Esophagus squamous epithelium (tissue), 4 donors: ENCODE measurements around the gene GPSM1.

ENCODE experiments used
- POLR2A ChIP-seq, 4 donors: fragments of 450-650 bp; IDR thresholded peaks; one replicate each; pipeline ENCODE4 v1.6.1; 2017; ENCODE audit warnings: antibody characterized with exemption in 4 of 4, mild to moderate bottlenecking in 4 of 4, moderate library complexity in 3 of 4
- TF ChIP-seq, protein P1 (sequence below), 6 experiments: fragments of 450-650 bp in 4 of 6; fragments of 200-600 bp in 2 of 6; sonication (generic) in 2 of 6; IDR thresholded peaks; one replicate each; pipeline ENCODE4 v1.5.1; 2016 to 2019; ENCODE audit warnings: antibody characterized with exemption in 6 of 6, mild to moderate bottlenecking in 4 of 6, moderate library complexity in 4 of 6

DNA sequence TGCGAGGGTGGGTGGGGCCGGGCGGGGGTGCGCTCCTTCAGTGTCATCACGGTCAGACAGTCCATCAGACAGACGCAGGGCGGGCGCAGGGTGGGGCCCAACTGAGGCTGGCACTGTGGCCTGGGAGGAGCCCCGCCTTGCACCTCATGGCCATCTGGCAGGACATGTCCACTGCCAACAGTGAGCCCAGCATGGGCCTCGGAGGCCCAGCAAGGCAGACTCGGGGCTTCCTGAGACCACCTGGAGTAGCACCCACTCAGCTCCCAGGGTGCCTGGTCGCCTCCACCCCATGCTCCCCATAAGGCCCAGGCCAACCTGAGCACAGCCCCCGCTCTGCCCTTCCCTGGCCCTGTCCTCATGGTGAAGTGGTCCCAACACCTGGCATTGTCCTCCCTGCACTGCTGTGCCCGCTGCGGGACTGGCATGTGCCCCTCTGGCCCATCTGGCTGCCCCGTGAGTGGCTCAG is 8.5 kb upstream of the GPSM1 start:
- TF ChIP-seq, protein P1, sequence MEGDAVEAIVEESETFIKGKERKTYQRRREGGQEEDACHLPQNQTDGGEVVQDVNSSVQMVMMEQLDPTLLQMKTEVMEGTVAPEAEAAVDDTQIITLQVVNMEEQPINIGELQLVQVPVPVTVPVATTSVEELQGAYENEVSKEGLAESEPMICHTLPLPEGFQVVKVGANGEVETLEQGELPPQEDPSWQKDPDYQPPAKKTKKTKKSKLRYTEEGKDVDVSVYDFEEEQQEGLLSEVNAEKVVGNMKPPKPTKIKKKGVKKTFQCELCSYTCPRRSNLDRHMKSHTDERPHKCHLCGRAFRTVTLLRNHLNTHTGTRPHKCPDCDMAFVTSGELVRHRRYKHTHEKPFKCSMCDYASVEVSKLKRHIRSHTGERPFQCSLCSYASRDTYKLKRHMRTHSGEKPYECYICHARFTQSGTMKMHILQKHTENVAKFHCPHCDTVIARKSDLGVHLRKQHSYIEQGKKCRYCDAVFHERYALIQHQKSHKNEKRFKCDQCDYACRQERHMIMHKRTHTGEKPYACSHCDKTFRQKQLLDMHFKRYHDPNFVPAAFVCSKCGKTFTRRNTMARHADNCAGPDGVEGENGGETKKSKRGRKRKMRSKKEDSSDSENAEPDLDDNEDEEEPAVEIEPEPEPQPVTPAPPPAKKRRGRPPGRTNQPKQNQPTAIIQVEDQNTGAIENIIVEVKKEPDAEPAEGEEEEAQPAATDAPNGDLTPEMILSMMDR (IDR thresholded peaks at IDR 0.05) = no peak
- no peak for TF ChIP-seq POLR2A (IDR thresholded peaks at IDR 0.05)
